KBM-7 (cell line): Measurements from ENCODE around the gene BCCIP.

Experiments
- DNase-seq: peaks from one replicate; pipeline ENCODE4 v3.0.0-alpha.2; 2015
- in situ Hi-C: fragments of 300-500 bp; cut with MboI; formaldehyde crosslinking; loops from 2 replicates; pipeline ENCODE4 v1.14.3; 2020; ENCODE audit warnings: low sequenced_read_pairs, low pct_unique_long_range_greater_than_20kb, mixed read lengths

The BCCIP gene

DNA sequence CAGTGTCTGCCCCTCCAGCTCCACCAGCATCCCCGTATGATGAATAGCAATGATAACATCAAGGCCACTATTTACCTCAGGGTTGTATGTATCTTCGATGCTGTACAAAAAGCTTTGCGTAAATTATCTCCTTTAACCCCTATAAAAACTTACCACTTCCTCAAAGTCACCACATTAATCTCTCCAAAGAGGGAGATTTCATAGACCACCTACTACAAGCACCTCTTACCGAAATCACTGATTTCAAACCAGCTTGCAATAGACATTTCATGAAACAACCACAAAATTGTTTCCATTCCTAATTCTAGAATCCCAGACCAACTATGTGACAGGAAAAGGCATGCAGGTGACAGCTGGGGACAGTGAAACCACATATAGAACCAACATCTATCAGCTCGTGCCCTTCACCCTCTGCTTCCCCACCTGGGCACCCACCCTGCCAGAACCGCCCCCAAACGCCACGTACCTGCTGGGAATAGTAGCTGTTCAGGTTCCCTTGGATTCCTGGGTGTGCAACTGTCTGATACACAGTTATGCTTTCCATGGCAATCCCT, 27.6 kb upstream of the BCCIP start:
- in situ Hi-C loops, result no loop called here
- no peak for DNase-seq

DNA sequence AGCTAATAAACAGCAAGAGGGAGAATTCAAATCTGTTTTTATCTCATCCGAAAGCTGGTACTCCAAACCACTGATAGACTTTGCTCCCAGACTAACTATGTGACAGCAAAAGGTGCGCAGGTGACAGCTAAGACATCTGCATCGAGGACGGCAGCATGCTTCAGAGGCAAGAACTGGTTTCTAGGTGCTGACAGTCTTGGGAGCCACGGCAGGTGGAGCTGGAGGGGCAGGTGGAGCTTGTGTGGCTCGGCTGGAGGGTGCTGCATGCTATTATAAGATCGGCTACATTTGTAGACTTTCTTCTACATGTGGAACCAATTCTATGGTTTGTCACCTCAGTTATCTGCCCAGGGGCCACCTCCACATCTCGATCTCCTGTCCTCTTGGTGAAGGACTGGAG, 25.9 kb upstream of the BCCIP start:
- in situ Hi-C loops, result no loop called here
- no peak for DNase-seq

DNA sequence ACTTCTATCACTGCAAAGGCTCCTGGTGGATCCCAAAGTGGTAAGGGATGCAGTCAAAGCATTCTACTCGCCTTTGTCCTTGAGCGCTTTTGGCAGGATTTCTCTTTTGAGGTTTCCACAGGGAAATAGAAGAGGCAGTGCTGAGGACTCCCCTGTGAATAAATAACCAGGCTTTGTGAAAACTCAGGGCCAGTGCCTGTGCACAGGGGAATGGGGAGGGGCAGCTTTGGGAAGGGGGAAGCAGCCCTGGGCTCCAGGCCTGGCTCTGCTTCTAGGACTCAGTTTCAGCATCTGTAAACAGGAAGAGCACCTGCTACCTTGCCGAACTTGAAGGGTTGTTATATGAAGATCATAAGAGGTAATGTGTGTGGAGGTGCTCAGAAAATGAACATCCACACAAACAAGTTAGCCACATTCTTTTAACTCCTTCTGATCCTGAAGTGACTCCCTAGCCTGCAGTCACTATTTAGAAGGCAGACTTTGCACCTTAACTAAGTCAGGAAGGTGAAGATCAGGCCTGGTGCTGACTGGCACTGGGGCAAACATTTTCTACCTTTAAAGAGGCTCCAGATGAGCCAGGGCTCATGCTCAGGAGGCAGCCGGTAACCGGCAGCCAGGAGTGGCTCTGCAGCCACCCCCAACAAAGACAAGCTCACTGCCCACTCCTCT, 25.2 kb upstream of the BCCIP start:
- in situ Hi-C loops, result no loop called here
- no peak for DNase-seq

DNA sequence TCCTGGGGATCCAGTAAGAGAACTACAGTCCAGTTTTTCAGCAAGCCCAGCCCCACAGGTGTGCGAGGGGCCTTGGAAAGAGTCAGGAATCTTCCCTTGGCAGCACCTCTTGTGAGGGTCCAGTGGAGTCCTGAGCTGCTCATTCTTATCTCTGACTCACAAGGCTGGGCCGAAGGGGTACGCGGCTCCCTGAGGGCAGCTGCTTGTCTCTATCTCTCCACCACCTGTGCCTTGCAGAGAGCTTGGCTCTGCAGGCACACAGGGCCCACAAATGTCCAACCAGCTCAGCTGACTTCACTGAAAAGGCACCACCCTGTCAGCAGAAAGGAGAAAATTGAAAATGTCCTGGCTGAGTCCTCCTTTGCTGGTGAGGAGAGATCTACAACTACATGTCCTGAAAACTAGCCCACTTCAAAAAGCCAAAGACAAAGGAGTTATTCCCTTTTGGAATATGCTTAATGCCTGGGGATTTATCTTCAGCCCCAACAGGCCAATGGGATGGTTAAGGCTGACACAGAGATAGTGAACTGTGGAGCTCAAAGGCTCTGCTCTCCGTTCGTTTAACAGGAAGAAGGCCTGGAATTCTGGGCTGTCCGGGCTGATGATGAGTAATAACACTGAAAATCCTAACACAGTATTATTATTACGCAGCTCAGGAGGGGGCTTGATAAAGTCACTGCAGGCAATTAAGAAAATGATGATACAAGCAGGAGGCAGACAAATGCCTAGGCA, 23.7 kb upstream of the BCCIP start:
- no peak for DNase-seq
- in situ Hi-C loops, result no loop called here

DNA sequence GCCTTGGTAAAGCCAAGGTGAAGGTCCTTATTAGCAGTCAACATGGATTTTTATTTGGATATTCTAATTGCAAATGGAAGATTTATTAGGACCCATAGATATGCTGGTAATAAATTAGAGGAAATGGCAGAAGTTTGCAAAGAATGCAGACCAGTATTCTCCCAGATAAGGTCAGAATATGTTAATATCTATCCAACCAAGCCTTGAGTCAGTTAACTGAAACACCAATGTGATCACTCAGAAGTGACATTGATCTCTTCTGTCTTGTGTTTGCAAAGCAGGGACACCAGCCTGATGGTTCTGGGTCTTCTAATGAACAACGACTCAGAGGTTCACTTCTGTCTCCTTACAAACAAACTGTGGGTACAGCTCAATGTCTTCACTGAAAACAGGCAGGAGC, 21.8 kb upstream of the BCCIP start:
- DNase-seq, result no peak
- in situ Hi-C loops, result no loop called here

GRCh38 chr10:125802131-125802530, 21.2 kb upstream of the BCCIP start:
- in situ Hi-C loops, result no loop called here
- DNase-seq, result no peak

GRCh38 chr10:125802739-125803138, 20.6 kb upstream of the BCCIP start:
- DNase-seq, result no peak
- in situ Hi-C loops, result no loop called here

- in situ Hi-C loops, result no loop called here
- DNase-seq, result no peak
Observed at GRCh38 chr10:125808047-125808446, 15.3 kb upstream of the BCCIP start.

DNA sequence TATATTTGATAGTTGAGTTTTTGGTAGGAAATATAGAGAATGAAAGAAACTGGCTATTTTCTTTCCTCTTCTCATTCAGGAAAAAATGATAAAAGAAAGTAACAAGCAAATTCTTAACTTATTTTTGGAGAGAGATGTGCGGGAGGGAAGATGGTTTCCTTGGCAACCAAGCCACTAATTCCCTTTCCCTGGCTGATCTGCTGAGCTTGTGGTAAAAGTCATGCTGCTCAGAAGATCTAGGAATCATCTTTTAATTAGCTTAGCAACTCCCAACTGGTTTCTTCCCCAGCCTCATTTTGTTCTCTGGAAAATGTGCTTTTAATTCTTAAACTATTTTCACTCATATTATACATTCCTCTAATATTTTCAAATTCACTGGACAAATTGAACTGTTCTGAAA, 12.1 kb upstream of the BCCIP start:
- in situ Hi-C loops, result no loop called here
- DNase-seq, result no peak

GRCh38 chr10:125812128-125812750, 11.1 kb upstream of the BCCIP start:
- in situ Hi-C loops, result no loop called here
- DNase-seq, result no peak

DNA sequence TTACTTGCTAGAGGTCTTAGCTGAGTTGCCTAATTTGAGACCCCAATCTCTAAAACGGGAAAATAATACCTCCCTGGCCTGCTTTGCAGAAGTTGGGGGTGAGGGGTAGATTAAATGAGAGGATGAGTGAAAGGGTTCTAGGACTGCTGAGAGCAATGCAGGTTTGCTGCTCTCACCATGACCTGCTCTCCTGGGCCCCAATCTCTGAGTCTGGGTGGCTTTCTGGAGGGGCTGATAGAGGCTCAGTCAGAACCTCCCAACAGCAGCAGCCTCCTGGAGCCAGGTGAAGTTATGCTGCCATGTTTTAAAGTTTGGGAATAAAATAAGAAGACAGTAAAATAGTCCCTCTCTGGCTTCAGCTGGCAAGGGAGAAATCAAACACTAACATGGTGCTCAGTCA, 7.6 kb upstream of the BCCIP start:
- DNase-seq, result no peak
- in situ Hi-C loops, result no loop called here

DNA sequence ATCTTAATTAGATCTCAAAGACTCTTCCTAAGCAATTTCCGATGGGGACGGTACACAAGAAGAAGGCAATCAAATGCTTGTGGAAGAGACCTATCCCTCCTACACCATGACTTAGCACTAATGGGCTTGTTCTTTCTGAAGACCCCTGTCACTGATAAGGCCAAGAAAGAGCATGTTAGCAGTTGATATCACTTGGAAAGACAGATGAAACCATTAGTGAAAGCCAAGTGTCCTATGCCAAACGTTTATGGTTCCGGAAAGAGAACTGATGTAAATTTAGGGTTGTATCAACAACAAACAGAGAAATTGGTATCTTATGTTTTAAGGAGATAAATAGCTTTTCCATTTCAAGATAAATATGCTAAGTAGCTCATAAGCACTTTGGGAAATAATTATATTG, 6.8 kb upstream of the BCCIP start:
- in situ Hi-C loops, result no loop called here
- DNase-seq, result no peak

DNA sequence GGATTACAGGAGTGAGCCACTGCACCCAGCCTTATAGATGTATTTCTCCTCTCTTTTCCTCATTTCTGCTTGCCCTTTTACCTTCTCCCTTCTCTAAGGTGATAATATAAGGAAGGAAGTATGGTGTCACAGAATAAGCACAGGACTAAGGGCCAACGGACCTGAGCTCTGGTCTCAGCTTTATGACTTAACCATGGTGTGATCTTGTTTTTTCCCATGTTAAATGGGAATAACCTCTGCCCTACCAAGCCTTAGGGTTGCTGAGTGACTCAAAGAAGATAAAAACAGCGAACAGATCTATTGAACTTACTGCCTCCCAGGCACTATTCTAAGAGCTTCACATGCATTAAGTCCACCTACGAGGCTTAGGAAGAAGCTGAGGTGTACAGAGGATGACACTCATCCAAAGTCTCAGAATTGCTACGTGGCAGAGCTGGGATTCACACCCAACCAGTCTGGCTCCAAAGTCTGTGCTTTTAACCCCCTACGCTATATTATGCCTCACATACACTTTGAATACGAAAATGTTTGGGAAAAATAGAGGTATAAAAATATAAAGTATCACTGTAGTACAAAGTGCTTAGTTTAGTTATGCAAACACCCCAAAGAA, 5.9 kb upstream of the BCCIP start:
- no peak for DNase-seq
- in situ Hi-C loops, result no loop called here

- in situ Hi-C loops, result no loop called here
Observed at GRCh38 chr10:125820701-125821100, 2.6 kb upstream of the BCCIP start.

GRCh38 chr10:125823663-125824251, 411 bp downstream of the BCCIP start:
- in situ Hi-C loops, result no loop called here
- no peak for DNase-seq

More at GRCh38 chr10:125820701-125821100, 2.6 kb upstream of the BCCIP start:
- DNase-seq, result no peak

GRCh38 chr10:125824736-125825135, 1.4 kb downstream of the BCCIP start:
- in situ Hi-C loops, result no loop called here
- no peak for DNase-seq

GRCh38 chr10:125827133-125827532, 3.8 kb downstream of the BCCIP start:
- DNase-seq, result no peak
- in situ Hi-C loops, result no loop called here

DNA sequence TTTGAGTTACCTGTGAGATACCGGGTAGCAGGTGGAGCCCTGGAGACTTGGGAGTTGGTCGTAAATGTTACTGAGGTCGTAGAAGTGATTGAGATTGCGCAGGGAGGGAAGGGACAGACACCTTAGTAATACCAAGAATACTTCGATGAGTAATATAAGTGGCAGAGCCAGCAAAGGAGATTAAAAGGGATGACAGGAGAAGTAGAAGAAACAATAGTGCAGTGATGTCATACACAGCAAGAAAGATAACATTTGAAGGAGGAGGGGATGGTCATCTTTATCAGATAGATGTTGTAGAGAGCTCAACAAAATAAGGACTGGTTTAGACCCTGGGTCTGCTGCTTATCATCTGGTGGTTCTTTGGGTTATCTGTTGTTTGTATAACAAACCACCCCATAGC, 5.0 kb downstream of the BCCIP start:
- in situ Hi-C loops, result no loop called here
- DNase-seq, result no peak

GRCh38 chr10:125836746-125837145, 13.4 kb downstream of the BCCIP start:
- no peak for DNase-seq

More at GRCh38 chr10:125836746-125837145, 13.4 kb downstream of the BCCIP start:
- in situ Hi-C loops, result no loop called here
